Ammon's horn (tissue), 1 donor: ENCODE data around the gene AHNAK.

Experiments used
- DNase-seq: peaks from one replicate; pipeline ENCODE4 v3.0.0-alpha.2; 2016; ENCODE audit warnings: low spot score

Gene AHNAK

DNA sequence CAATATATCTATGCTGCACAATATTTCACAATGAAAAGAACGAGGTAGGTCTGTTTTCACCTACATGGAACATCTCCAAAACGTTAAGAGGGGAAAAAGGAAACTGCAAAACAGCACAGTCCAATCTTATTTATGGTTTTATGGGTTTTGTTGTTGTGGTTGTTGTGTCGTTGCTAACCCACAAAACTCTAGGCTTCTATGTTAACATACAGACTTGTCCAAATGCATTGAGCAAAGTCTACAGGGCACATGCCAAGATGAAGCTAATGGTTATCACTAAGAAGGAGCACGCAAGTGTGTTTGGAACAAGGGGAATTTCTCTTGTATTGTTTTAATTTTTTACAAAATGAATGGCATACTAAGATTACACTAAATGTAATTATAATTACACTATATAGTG lies 48.6 kb downstream of the AHNAK start:
- DNase-seq, result no peak

DNA sequence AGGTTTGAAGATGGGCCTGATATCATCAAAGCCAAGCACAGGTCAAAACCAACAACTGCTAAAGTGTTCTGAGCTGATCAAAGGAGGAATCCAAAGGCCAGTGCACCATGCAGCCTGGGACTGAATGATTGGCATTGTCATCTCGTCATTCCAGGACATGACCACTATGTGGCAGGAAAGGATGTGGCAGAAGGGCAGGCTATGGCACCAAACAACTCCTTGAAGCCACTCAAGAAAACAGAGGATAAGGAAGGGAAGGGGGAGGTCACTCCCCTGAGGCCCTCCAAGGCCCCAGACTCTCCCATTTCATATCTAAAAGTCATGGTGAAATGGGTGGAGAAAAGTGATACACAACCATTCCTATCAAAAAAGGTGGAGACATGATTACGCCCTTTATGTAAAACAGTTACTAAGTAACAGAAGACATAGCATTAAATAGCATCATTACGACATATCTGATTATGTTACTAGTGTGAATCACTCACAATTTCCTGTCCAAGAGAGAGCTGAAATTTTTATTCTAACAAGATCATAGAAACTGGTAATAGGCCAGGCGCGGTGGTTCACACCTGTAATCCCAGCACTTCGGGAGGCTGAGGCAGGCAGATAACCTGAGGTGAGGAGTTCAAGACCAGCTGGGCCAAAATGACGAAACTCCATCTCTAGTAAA lies 49.3 kb downstream of the AHNAK start:
- peak; percentile 84 for DNase-seq

DNA sequence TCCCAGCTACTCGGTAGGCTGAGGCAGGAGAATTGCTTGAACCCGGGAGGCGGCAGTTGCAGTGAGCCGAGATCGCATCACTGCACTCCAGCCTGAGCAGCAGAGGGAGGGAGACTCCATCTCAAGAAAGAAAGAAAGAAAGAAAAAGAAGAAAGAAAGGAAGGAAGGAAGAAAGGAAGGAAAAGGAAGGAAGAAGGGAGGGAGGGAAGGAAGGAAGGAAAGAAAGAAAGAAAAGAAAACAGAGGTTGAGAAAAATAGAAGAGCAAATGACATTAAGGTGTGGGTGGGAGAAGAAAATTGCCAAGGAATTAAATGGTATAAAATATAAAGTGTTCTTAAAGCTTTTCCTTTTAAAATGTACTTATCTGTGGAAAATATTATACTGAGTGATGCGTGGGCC lies 49.9 kb downstream of the AHNAK start:
- no peak for DNase-seq

DNA sequence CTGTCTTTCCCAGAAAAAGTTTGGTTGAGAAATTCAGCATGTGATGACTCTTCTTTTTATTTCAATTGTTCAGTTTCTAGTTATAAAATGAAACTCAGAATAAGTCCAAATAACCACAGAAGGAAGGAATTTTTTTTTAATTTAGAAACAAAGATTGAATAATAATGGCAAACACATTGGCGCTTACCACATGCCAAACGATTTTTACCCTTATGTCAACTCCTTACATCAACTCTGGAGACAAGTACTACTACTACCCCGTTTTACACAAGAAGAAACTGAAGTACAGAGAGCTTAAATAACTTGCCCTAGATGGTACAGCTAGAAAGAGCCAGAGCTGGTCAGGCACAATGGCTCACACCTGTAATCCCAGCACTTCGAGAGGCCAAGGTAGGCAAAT lies 52.4 kb downstream of the AHNAK start:
- no peak for DNase-seq

DNA sequence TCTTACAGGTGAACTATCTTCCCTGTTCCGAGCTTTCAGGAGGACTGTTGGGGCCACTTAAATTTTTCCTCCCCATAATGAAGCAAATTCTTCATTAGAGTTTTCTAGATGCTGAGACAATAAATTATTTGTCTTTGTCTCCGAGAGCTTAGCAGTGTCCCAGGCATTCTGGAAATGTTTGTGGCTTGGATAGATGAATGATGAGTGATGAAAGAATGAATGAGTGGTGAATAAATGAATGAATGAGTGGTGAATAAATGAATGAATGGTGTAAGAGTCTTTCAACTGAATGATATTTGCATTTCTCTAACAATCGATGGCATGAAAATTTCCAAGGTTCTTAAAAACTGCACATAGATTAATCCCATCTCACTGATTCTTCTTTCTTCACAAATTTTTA lies 52.8 kb downstream of the AHNAK start:
- no peak for DNase-seq

DNA sequence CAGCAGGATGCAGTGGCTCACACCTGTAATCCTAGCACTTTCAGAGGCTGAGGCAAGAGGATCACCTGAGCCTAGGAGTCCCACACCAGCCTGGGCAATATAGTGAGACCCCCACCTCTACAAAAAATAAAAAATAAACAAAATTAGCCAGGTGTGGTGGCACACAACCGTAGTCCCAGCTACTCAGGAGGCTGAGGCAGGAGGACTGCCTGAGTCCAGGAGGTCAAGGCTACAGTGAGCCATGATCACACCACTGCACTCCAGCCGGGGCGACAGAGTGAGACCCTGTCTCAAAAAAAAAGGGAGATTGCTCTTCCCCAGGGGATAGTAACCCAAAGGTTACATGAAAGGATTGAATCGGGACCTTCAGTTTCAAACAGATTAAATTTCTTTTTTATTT lies 54.0 kb downstream of the AHNAK start:
- no peak for DNase-seq

DNA sequence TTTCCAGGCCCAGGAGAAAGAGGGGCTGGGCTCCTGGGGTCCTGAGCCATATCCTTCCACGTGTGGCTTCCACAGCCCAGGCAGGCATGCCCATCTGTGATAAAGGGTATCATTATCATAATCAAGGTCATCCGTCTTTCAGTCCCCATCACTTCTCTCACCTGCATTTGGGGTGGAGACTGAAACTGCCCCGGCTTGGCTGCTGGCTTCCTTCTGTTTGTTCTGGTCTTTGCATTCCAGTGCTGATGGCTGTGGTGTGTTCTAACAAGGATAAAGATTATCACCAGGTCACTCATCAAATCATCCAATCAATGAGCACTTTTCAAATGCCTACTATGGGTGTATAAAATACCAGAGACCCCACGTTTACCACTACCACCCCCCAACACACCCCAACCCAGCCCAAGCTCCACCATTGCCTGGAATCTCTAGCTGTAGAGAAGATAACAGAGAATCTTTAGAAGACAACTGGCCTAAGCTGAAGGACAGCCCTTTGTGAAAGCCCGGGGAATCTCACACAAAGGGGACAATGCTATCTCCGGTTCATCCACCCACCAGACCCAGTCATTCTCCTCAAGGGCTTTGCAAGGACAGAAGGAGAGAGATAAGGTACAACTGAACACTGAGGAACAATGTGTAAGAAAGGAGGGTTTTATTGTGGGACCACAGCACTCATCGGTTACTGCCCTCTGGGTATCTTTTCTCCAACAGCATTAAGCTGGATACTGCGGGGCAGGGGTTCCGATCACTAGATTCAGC lies 54.9 kb downstream of the AHNAK start:
- DNase-seq, result no peak

DNA sequence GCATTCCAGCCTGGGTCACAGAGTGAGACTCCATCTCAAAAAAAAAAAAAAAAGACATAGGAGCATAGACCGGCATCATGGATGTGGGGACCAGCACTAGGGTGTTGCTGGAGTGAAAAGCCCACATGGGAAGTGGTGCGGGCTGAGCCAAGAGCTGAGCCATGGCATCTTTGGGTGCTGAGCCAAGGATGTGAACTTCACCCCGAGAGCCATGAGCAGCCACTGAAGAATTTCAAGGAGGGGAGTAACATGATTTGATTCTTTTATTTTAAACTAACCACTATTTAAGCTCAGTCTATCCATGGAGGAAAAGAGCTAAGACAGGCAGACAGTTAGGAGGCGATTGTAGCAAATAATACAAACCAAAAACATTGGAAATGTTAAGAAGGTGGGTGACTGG lies 57.4 kb downstream of the AHNAK start:
- no peak for DNase-seq

DNA sequence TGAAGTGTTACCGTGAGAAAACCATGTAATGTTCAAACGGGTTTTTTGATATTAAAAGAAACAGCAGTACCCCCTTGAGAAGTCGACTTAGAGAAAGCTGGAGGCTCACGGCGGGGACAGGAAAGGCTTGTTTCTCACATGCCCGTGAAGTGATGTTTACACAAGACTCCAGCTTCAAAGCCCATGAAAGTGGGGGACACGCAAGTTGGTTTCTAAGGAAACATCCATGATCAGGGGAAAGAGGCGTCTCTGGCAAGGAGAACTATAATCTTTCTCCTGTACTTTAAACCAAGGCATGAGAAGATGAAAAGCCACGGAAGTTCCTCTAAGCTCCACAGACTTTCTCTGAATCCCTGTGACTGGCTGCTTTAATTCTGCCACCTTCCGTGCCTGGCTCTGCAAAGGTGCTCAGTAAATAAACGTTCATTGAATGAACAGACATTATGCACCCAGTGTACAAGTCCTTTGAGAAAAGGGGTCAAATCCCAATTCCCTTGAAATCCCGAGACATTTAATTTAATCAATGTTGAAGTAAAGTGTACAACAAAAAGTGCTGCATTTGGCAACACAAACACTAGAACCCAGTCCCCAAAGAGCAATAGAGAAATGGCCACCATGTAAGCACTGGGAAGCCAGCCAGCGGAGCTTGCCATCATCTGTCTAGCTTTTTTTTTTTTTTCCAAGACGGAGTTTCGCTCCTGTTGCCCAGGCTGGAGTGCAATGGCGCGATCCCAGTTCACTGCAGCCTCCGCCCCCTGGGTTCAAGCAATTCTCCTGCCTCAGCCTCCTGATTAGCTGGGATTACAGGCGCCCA lies 58.7 kb downstream of the AHNAK start:
- DNase-seq, result no peak

DNA sequence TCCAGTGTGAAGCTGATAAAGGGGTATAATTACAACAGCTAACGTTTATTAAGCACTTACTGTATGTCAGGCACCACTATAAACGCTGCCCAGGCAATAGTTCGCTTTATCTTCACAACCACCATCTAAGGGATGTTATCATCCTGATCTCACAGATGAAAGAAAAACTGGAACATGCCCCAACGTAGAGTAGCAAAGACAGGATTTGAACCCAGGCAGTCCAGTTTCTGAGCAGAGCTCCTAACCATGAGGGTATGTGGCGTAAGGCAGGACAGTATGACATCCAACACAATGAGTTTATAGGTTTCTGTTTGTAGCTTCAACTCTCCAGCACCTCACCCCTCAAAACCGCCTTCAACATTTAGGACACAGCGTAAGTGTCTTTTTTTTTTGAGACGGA lies 59.5 kb downstream of the AHNAK start:
- no peak for DNase-seq

DNA sequence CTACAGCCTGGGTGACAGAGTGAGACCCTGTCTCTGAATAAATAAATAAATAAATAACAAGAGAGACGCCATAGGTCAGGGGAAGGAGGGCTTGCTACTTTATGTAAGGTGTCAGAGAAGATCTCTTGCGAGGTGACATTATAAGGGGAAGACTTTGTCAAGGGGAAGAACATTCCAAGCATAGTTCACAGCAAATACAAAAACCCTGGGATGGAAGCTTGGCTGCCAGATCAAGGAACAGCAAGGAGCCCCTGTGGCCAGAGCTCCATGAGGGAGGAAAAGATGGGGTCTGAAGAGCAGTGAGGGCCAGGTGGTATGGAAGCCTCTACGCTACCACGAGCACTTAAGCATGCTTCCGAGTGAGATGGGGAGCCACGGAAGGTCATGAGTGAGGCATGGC lies 62.3 kb downstream of the AHNAK start:
- no peak for DNase-seq

DNA sequence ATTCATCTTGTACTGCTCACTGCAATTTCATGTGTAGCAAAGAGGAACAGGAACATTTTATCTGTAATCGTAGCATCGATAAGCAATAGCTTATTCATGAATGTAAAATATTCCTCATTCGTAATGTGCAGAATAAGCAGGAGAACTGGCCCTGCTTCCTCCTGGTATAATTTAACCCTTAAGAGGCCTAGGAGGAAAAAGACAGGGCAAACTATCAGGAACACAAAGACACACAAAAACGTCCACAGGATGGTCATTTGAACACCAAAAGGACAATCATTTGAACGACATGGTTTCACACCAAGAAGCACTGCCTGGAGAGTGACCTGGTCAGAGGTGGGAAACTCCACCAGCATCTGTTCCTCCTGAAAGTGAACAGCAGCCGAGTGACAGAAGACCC lies 63.9 kb downstream of the AHNAK start:
- no peak for DNase-seq

DNA sequence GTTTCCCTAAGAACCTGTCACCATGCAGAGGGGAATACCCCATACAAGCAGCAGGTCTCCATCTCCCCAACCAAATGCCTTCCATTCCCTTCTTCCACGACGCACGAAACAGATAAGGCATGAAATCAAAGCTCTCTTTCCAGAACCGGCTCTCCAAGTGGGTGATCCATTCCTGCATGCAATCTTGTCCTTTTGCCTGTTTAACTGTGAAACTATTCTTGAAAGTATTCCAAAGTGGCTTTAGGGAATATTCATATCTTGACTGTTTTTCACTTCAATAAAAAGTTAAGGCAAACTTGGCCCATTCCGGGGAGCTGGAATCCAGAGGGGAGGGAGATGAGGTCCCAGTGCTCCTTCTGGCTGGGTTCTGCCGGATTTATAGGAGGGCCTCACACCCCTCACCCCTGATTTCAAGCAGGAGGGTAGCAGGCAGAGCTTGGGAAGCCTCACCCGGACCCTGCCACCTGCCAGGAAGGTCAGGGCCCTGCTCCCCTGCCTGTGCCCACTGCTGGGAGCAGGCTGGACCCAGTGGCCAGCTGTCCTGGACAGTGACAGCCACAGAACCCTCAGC lies 66.9 kb downstream of the AHNAK start:
- no peak for DNase-seq

DNA sequence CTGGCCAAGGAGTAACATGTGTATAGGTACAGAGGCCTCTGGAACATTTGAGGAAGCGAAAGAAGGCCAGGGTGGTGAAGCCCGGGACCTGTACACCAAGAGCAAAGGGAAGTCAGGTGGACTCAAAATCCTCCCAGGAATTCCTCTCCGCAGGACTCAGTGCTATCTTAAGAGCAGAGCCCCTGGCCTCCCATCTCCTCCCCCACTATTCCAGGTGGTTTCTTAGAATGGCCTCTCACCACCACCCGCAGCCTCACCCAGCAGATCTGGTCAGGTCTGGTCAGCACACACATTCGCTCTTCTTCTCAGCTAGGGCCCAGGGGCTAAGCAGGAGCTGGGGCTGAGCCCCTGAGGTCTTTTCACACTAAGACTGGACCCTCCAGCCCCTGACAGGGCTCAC lies 68.7 kb downstream of the AHNAK start:
- no peak for DNase-seq

DNA sequence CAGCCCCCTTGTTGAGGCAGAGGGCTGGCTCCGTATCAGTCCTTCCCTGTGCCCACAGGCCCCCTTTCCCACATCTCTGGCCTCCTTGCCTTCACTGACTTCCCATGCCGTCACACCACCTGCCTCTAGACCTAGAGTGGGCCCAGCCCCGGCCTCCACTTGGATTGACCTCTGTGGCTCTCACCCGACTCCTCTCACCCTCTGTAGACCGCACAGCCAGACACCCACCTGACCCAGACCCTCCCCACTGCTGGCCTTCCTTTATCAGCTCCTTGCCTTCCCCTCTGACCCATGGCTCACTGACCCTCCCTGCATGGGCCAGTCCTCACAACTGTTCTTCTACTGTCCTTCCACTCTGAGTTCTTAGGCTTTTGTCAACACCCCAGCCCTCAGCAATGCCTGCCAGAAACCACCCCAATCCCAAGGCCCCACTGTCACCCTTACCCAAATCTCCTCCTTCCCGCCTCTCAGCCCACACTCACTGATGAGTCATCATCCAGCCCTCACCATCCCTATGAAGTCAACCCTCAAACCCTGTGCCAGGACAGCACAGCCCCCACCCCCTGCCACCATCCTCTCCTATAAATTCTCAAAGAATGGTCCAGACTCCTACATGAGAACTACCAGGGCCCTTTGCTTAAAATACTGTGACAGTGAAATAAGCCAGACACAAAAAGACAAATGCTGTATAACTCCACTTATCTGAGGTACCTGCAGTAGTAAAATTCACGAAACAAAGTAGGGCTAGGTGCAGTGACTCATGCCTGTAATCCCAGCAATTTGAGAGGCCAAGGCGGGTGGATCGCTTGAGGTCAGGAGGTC lies 74.3 kb downstream of the AHNAK start:
- DNase-seq, result no peak

DNA sequence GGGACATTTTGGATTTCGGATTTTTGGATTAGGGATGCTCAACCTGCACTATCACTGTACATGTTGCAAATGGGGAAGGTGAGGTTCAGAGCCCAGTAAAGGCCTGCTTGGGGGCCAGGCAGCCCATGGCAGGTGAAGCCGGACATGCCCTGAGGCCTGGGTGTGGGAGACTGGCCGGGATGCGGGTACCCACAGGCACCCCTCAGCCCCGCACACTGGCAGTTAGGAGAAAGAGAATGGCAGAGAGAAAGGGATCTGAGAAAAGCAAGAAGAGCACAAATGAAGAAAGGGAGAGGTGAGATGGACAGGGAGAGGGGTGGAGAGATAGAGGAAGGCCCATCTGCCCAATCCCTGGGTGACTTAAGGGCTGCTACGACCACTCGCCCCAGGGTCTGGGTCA lies 75.0 kb downstream of the AHNAK start:
- DNase-seq, result no peak

DNA sequence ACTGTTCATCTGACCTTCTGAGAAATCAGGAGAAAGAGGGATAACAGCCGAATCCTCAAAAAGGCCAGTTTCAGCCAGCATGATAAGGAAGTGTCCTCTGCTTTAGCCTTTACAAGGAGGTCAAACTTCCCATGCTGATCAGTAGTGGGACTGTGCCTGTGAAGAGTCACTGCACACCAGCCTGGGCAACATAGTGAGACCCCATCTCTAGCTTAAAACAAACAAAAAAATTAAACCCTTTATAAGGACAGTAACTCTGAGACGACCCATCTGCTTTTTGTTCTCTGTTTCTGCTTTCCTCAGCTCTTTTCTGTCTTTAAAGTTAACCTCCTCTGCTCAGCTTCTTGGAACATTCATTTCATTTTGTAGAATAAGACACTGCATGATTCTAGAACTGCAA lies 78.0 kb downstream of the AHNAK start:
- no peak for DNase-seq

DNA sequence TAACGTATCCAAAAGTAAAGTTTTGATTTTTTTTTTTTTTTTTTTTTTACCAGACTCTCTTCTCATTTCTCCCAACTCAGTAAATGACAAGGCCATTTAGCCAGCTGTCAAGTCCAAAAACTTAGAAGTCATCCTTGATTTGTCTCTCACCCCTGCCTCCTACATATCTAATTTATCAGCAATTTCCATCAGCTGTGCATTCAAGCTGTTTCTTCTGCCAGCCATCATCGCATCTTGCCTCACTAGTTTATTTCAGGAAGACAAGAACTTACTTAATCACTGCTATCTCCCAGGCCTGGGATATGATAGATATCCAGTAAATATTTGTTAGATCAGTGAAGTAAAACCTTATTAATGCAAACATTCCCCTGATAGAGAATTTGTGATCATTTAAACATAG lies 80.2 kb downstream of the AHNAK start:
- DNase-seq, result no peak

DNA sequence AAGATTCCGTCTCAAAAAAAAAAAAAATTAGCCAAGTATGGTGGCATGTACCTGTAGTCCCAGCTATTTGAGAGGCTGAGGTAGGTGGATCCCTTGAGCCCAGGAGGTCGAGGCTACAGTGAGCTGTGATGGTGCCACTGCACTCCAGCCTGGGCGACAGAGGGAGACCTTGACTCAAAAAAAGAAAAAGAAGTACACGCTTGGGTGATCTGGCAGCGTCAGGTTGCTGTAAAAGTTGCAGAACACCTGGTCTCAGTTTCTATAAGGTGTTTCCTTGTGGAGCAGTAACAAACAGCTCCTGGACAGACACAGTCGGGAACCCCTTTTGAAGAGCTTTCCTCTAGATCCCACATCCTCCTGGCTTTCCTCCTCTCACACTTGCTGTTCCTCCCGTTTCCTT lies 82.0 kb downstream of the AHNAK start:
- no peak for DNase-seq

DNA sequence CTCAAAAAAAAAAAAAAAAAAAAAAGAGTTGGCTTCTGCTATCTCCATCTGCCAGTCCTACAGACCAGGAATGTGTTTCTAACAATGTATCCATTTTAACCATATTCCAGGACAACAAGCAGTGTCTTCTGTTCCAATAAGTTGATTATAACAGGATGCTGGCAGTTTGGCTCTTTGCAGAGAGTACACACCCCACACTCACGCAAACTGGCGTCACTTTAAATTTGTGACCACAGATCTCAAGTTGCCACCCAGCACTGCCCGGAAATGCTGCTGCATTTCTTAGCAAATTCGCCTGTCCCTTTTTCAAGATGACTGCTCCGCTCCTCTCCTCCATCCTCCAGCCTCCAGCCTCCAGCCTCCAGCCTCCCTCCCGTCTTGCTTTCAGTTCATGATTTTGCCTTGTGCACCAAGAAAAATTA lies 83.5 kb downstream of the AHNAK start:
- DNase-seq, result no peak

DNA sequence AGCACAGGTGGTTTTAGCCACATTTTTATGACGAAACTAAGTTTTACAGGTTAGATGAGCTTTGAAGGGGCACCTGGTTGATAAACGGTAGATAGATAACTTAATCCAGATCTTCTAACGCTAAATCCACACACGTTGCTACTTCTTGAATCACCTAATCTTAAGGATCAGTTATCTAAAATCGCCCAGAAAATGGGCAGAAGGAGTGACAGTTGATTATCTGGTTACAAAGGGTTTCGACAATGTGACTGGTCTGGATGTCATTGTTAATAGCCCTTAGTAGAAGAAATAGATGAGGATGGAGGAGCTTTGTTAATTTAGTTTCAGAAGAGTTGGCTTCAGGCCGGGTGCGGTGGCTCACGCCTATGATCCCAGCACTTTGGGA lies 84.1 kb downstream of the AHNAK start:
- no peak for DNase-seq
